Body of pancreas (tissue), 4 donors: ENCODE measurements around the gene SSR3. TPM values are rescaled to one million over a fixed set of nuclear protein-coding genes. Genes with fewer than 3 reads are reported as not detected.

Experiments
- ATAC-seq: fragments of 150-250 bp; one replicate; pipeline ENCODE4 v1.9.1; 2016
- DNase-seq, 4 donors: peaks; one replicate each; pipeline ENCODE4 v3.0.0-alpha.2; 2019
- H3K27ac ChIP-seq, 4 donors: fragments of 200-600 bp; sonication (generic); 1 replicate in 3 of 4; 2 replicates in 1 of 4; pipeline versions ENCODE4 v1.5.1 to v1.6.1; 2016 to 2019; ENCODE audit warnings: mild to moderate bottlenecking in 1 of 4, mixed read lengths in 1 of 4, moderate library complexity in 1 of 4
- H3K27me3 ChIP-seq, 2 donors: fragments of 200-600 bp; sonication (generic); one replicate each; pipeline ENCODE4 v1.6.0; 2016; ENCODE audit warnings: mild to moderate bottlenecking in 1 of 2
- H3K36me3 ChIP-seq, 2 donors: fragments of 200-600 bp; sonication (generic); replicated peaks in 1 of 2; 2 replicates each; pipeline ENCODE4 v1.5.1; 2016; ENCODE audit warnings: low read depth in 2 of 2; ENCODE audit not compliant: insufficient read depth in 1 of 2
- H3K4me1 ChIP-seq: fragments of 200-600 bp; sonication (generic); one replicate; pipeline ENCODE4 v1.6.0; 2016
- H3K4me3 ChIP-seq, 2 donors: fragments of 200-600 bp; sonication (generic); 1 replicate in 1 of 2; 2 replicates in 1 of 2; pipeline ENCODE4 v1.5.1; 2016 to 2019
- H3K9me3 ChIP-seq, 3 donors: fragments of 200-600 bp; sonication (generic); 1 replicate in 2 of 3; 2 replicates in 1 of 3; pipeline ENCODE4 v1.5.1; 2016
- CTCF ChIP-seq, 7 experiments: fragments of 450-650 bp in 4 of 7; fragments of 200-600 bp in 3 of 7; sonication (generic) in 3 of 7; IDR thresholded peaks; one replicate each; pipeline ENCODE4 v1.5.1; 2016 to 2019; ENCODE audit warnings: antibody characterized with exemption in 7 of 7
- POLR2A ChIP-seq, 3 donors: fragments of 450-650 bp; IDR thresholded peaks; one replicate each; pipeline ENCODE4 v1.6.1; 2016; ENCODE audit warnings: antibody characterized with exemption in 3 of 3, mild to moderate bottlenecking in 2 of 3
- WGBS, 2 donors: methylation state at CpG; one replicate each; pipeline ENCODE4 v1.1.5; 2017; 5-methylcytosine and 5-hydroxymethylcytosine counted together
- intact Hi-C: fragments of 100-400 bp; cut with DNase I; formaldehyde crosslinking; loops from one replicate; pipeline ENCODE4 v1.15.1; 2023
- total RNA-seq, 2 donors: library from RNA; depleted of rRNA; stranded (reverse); fragments of >200 nt; gene quantifications; one replicate each; pipeline ENCODE4 v1.1.0, GENCODE V29; 2016

Gene SSR3
- total RNA-seq, 2 donors from 2014 or later = 77.1 to 97.5 TPM

GRCh38 chr3:156516961-156517360 is 38.0 kb downstream of the SSR3 start:
- Histone ChIP-seq H3K4me1 (no peaks in the 10 kb centered on the region), H3K36me3 (no peaks in the 10 kb centered on the region), H3K27ac (no peak overlapping the region), H3K9me3 (no peaks in the 10 kb centered on the region), H3K4me3 (no peak overlapping the region), H3K27me3 (no peaks in the 10 kb centered on the region)
- no peak for DNase-seq
- 61 to 66% methylated on average over 1 of the region's 1 CpG for WGBS, 2 donors
- ATAC-seq = peak; percentile 30
- intact Hi-C loops = no loop called here
- TF ChIP-seq POLR2A (IDR thresholded peaks at IDR 0.05) = no peak

GRCh38 chr3:156516284-156516683 is 38.6 kb downstream of the SSR3 start:
- intact Hi-C loops = no loop called here
- no peaks in the 10 kb centered on the region for H3K36me3 ChIP-seq
- H3K4me1 ChIP-seq = no peaks in the 10 kb centered on the region
- H3K27ac ChIP-seq = no peak overlapping the region
- H3K9me3 ChIP-seq = no peaks in the 10 kb centered on the region
- ATAC-seq (no peak), DNase-seq (peak in 2 of 4 donors; percentile 22 to 35)
- no peaks in the 10 kb centered on the region for H3K27me3 ChIP-seq
- WGBS, 2 donors = 59 to 73% methylated on average over 3 of the region's 3 CpGs
- TF ChIP-seq CTCF (IDR thresholded peaks at IDR 0.05) = no peak
- no peak for TF ChIP-seq POLR2A (IDR thresholded peaks at IDR 0.05)
- H3K4me3 ChIP-seq = no peak overlapping the region

- WGBS, 2 donors = 38 to 64% methylated on average over 5 of the region's 5 CpGs
- no peaks in the 10 kb centered on the region for H3K4me1 ChIP-seq
- ATAC-seq (no peak), DNase-seq (no peak)
- TF ChIP-seq CTCF (IDR thresholded peaks at IDR 0.05) (no peak), POLR2A (IDR thresholded peaks at IDR 0.05) (no peak)
- intact Hi-C loops = no loop called here
- H3K27ac ChIP-seq = no peak overlapping the region
- no peaks in the 10 kb centered on the region for H3K36me3 ChIP-seq
- no peak overlapping the region for H3K4me3 ChIP-seq
- no peaks in the 10 kb centered on the region for H3K27me3 ChIP-seq
- H3K9me3 ChIP-seq = no peaks in the 10 kb centered on the region
These were observed 41.3 kb downstream of the SSR3 start for GRCh38 chr3:156513619-156514018.

- intact Hi-C loops = no loop called here
- WGBS, 2 donors = 47 to 51% methylated on average over 2 of the region's 2 CpGs
- DNase-seq = no peak
- H3K4me1 ChIP-seq = no peaks in the 10 kb centered on the region
- no peak overlapping the region for H3K4me3 ChIP-seq
- H3K27me3 ChIP-seq = no peaks in the 10 kb centered on the region
- no peak overlapping the region for H3K27ac ChIP-seq
- H3K36me3 ChIP-seq = no peaks in the 10 kb centered on the region
- TF ChIP-seq POLR2A (IDR thresholded peaks at IDR 0.05) (no peak), CTCF (IDR thresholded peaks at IDR 0.05) (no peak)
- no peaks in the 10 kb centered on the region for H3K9me3 ChIP-seq
- ATAC-seq = no peak
These were observed 42.8 kb downstream of the SSR3 start for GRCh38 chr3:156511987-156512677.

- H3K27ac ChIP-seq = no peak overlapping the region
- TF ChIP-seq POLR2A (IDR thresholded peaks at IDR 0.05) = no peak
- peak; percentile 42 to 64 (median 60) for TF ChIP-seq CTCF (IDR thresholded peaks at IDR 0.05)
- H3K4me1 ChIP-seq = no peaks in the 10 kb centered on the region
- ATAC-seq (peak; percentile 60), DNase-seq (no peak)
- no peaks in the 10 kb centered on the region for H3K36me3 ChIP-seq
- H3K4me3 ChIP-seq = no peak overlapping the region
- no peaks in the 10 kb centered on the region for H3K9me3 ChIP-seq
- 48 to 55% methylated on average over 5 of the region's 5 CpGs for WGBS, 2 donors
- intact Hi-C loops = no loop called here
- no peaks in the 10 kb centered on the region for H3K27me3 ChIP-seq
These were observed 45.4 kb downstream of the SSR3 start for GRCh38 chr3:156509189-156510174.
